ENCODE measurements around the gene LRRC46. TPM values are rescaled to one million over a fixed set of nuclear protein-coding genes. Genes with fewer than 3 reads are reported as not detected.

The LRRC46 gene
- polyA plus RNA-seq, 1 donor, result 0.81 TPM

DNA sequence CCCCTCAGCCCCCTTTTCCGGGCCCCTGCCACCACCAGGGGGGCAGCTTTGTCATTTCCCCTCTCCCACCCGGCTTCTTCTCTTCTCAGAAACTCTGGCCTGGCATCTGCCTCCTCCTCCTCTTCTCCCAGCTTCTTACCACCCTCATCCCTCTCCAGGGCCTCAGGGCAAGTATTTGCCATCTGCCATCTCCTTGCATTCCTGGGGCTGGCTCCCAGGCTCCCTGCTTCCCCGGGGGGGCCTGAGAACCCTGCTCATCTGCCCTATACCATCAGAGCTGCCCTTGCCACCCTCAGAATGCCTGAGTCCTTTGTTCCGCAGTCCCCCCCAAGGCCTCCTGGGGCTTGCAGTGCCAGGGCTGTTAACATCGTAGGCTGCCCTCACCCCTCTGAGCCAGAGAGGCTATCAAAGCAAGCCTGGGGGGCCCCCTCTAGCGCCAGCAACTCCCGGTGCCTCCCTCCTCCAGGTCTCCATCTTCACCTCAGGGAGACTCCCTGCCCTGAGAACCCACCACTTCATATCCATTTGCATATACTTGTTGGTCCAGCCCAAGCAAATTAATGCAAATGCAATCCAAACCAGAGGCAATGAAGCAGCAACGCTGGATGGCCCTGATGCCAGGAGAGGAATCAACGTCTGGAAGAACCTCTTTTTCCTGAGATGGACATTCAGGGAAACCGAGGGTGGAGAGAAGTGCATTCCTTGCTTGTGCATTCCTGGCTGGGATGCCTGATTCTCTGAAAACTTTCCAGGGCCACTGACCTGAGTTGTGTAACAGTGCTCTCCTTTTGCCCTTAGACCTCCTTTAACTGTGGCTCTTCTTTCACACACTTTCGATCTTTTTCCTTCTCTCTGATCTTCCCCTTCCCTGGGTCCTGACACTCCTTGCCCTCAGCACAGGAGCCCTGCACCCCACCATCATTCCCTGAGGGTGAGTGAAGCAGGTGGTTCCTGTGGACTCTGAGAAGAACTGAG lies 43.8 kb downstream of the LRRC46 start:
- no peak for DNase-seq (ENCODE audit: low read depth)

DNA sequence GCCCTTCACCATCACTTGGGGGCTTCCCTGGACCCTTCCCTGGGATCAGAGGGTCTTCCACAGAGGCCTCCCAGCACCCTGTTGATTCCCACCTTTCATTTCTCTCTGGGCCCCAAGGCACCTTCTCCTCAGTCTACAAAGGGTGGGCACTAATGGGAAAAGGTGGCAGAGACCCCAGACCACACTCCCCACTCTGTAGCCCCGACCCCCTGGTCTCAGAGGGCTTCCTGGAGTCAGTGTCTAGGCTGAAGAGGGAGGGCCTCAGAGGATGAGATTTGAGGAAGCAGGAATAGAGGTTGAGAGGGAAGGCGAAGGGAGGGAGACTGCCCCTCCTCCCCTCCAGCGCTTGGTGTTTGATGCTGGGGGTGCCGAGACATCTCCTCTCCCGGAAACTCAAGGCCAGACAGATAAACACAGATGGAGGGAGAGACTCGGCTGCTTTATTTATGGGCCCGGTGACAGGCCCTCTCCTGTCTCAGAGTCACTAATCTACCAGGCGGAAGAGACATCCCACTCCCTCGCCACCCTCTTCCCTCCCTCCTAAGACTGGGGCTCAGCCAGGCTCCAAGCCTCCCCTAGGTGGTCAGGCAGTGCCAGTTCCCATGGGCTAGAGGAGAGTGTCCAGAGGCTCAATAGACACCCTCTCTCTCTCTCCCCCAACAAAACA lies 46.0 kb downstream of the LRRC46 start:
- no peak for DNase-seq (ENCODE audit: low read depth)

DNA sequence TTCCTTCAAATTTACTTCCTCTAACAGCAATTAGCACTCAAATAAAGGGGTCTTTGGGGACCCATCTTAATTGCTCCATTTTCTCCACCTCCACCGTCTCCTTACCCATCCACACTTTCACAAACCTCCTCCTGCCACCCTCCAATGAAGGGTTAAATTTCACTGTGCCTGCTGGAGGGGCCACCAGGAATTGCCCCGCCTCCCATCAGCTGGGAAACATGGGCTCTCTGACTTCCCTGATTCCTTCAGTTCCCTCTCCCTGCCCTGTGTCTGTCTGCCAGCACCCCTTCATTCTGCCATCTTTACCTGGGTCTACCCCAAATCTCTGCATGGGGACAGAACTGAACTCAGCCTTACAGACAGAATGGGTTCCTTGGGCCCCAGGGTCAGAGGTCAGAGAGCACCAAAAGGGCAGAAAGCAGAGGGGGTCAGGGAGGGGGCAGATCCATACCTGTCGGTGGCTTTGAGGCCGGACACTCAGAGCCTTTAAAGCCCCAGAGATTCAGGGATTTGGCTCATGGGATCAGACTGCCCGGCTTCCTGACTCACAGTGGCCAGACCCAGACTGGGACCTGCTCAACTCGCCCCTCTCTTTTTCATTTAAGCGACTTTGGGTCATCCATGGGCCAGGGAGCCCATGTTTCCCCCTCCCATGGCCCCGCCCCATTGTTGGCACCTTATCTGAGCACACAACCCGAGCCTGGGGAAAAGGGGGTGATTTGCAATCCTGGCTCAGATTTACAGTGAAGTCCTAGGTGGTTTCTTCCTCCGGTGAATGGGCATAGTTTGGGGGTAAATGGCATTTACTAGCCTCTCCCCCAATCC lies 46.9 kb downstream of the LRRC46 start:
- DNase-seq (ENCODE audit: low read depth), result no peak

DNA sequence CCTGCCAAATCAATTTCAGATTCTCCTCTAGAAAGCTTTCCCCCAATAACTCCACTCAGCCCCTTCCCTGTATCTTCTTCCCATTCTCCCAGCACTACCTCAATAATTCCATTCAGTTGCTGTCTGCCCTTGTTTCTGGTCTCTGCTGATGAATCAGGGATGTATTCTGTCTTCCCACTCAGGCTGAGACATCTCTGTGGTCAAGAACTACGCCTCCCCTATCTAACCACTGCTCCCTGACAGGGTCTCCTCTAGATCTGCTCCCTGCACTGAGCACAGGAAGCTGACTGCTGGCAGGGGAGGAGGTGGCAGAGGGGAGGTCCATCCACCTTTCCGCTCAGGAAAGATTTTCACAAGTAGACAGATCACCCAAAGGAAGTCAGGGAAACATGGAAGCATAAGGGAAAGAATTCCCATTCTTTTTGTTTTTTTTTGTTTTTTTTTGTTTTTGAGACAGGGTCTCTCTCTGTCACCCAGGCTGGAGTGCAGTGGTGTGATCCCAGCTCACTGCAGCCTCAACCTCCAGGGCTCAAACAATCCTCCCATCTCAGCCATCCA lies 47.6 kb downstream of the LRRC46 start:
- DNase-seq (ENCODE audit: low read depth), result no peak

DNA sequence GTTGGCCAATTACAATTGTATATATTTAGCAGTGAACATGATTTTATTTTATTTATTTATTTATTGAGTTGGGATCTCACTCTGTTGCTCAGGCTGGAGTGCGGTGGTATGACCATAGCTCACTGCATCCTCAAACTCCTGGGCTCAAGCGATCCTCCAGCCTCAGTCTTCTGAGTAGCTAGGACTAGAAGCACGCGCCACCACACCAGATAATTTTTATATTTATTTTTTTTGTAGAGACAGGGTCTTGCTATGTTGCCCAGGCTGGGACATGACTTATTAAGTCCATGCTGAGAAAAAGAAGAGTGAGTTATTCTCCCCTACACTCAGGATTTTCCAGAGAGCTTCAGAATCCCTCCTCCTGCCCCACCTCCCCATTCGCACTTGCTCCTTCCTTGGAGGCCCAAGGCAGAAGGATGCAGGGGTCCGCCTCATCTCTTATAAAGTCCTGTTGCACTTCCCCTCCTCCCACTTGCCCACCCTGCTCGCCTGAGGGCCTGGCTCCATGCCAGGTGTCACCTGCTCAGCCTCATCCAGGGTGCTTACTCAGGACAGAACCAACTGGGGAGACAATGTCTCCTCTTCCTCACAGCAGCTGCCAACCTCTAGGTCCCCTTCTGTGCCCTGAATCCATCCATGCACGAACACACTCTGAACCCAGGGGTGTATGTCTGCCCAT lies 48.4 kb downstream of the LRRC46 start:
- no peak for DNase-seq (ENCODE audit: low read depth)

DNA sequence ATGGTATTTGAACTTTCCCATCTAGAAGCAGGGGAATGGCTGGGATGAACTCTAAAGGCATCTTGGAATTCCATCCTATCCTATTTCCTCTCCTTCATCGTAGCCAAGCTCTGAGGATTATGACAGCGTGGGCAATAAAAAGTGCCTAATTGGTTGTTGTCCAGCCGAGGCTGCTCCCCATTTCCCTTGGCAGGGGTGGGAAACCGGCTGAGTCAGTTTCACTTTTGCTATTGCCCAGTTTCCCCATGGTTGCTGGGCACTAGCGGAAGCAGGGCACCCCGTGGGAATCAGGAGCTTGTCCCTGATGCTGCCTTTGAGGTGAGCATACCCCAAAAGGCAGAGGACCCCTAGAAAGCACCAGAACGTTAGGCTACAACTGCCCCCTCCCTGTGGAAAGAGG lies 50.8 kb downstream of the LRRC46 start:
- DNase-seq (ENCODE audit: low read depth), result no peak

DNA sequence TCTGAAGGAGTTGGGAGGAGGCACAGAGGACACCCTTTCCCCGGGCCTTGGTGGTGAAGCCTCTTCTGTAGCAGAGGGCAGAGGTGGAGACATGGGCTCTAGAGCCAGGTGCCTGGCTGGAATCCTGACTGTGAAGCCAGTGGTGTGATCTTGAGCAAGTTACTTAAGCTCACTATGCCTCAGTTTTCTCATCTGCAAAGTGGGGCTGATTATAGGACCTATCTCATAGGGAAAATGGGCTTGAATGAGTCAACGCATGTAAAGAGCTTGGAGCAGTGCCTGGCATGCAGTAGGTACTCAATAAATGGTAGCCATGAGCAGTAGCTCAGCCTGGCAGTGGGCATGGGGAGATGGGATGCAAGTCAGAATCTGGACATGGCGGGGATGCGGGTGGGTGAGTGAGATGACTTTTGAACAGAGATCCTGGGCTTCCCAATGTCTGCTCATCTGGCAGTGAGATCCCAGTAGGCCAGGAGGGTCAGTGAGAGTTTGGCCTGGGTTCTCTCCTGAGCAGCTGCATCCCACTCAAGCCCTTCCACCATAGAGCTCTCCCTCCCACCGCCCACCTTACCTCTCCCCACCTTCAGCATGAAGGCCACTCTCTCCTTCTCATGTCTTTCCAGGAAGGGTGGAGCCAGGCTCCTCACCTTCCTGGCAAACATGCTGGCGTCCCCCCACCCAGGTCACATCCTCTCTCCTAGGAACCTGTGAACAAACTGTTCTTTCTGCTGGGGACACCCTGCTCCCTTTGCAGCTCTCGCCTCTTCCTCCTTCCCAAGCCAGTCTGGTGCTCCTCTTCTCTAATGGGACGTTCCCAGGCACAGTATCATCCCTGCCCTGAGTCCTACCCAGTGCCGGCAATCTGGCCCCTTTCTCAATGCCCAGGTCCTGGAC lies 51.5 kb downstream of the LRRC46 start:
- DNase-seq (ENCODE audit: low read depth), result no peak

DNA sequence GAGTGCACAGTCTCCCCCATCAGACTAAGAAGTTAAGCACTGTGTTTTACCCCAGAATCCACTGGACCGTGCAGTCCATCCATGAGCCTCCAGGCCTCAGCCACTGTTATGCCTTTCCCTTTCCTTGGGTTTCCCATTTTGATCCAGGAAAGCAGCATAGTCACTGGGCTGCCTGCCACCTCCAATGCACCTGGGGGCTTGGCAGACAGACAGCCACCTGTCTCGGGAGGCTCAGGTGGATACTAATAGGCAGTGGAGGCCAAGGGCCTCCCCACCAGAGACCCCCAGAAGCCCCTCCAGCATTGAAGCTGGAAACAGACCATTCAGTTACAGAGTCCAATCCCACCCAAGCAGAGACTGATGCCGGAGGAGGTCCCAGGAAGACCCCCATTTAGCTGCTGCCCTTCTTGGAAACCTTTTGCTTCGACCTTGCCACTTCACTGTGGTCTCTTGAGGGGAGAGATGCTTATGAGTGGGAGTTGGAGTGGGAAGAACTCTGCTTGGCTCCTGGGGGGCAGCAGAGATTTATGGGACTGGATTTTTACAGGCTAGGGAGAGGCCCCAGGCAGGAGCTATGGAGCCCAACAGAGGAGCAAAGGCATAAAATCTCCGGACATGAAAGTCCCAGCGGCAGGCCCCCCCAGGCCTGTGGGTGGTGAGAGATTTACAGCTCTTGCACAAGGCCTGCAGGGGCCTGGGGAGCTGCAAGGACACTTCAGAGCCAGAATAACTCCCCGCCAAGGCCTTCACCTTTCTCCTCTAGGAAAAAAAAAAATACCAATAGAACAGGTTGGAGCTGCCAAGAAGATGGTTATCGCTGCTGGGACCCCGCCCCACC lies 52.3 kb downstream of the LRRC46 start:
- DNase-seq (ENCODE audit: low read depth), result no peak

DNA sequence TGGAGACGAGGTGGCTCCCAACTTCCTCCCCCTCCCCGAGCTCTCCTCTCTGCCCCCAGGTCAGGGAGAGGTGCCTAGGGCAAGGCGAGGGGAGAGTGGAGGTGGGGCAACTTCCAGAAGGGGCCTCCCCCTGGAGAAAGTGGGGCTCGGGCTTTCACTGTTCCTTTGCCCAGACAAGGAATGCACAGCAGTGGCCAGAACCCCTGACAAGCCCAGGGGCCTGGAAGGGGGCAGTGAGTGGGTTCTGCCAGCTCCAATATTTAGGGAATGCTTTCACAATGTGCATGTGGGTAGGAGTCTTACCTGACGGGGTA lies 52.9 kb downstream of the LRRC46 start:
- no peak for DNase-seq (ENCODE audit: low read depth)

DNA sequence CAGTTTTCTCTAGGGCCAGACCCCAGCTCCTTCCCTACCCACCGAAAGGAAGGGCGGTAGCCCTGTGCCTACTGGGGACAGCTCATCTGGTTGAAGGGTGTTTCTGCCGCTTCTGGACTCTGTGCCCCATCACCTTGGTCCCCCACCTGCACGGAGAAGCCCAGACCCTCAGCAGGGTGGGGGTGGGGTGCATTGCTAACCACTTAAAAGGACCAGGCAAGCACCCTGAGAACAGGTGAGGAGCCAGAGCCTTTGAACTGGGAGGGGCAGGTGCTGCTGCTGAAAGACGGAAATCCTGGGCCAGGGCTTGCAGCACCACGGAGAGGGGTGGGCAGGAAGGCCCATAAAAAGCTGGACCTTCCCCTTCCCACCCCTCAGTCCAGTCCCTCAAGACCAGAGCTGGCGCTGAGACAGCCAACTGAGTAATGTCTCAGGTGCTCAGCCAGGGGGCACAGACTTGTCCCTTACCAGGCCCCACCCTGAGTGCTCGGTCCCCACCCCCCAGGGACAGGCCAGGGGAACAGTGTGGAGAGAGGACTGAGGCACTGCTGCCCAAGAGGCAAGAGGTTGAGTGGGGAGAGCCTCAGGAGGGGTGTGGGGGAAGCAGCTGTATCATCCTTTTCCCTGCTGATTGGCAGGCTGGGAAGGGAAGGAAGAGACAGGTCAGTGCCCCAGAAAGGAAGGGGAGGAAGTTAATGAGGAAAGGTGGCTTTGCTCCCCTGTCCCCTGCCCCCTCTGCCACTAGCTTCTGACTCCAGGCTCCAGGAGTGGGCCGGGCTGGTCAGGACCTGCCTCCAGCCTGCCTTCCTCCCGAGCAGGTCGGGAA lies 53.6 kb downstream of the LRRC46 start:
- no peak for DNase-seq (ENCODE audit: low read depth)

Other genes starting within 250 kb of the LRRC46 start
- gene KPNB1, start 181.8 kb upstream of the LRRC46 start, polyA plus RNA-seq (ENCODE audit: insufficient read length), result 151 TPM
- 34.0 TPM for gene TBKBP1, start 137.5 kb upstream of the LRRC46 start, polyA plus RNA-seq (ENCODE audit: insufficient read length)
- 0.29 TPM for gene TBX21, start 98.4 kb upstream of the LRRC46 start, polyA plus RNA-seq (ENCODE audit: insufficient read length)
- gene OSBPL7, start 9.9 kb upstream of the LRRC46 start, polyA plus RNA-seq (ENCODE audit: insufficient read length), result 15.5 TPM
- 59.2 TPM for gene MRPL10, start 129 bp upstream of the LRRC46 start, polyA plus RNA-seq (ENCODE audit: insufficient read length)
- gene SCRN2, start 9.6 kb downstream of the LRRC46 start, polyA plus RNA-seq (ENCODE audit: insufficient read length), result 26.0 TPM
- gene SP6, start 19.5 kb downstream of the LRRC46 start, polyA plus RNA-seq (ENCODE audit: insufficient read length), result 1.0 TPM
- gene SP2, start 64.6 kb downstream of the LRRC46 start, polyA plus RNA-seq (ENCODE audit: insufficient read length), result 13.9 TPM
- 9.7 TPM for gene PNPO, start 109.9 kb downstream of the LRRC46 start, polyA plus RNA-seq (ENCODE audit: insufficient read length)
- 0.11 TPM for gene PRR15L, start 126.2 kb downstream of the LRRC46 start, polyA plus RNA-seq (ENCODE audit: insufficient read length)
- 80.2 TPM for gene CDK5RAP3, start 139.4 kb downstream of the LRRC46 start, polyA plus RNA-seq (ENCODE audit: insufficient read length)
- gene COPZ2, start 206.1 kb downstream of the LRRC46 start, polyA plus RNA-seq (ENCODE audit: insufficient read length), result 42.6 TPM
- 272 TPM for gene NFE2L1, start 216.7 kb downstream of the LRRC46 start, polyA plus RNA-seq (ENCODE audit: insufficient read length)